Testis (tissue), 3 donors: ENCODE data around the gene ST3GAL5. TPM values are rescaled to one million over a fixed set of nuclear protein-coding genes. Genes with fewer than 3 reads are reported as not detected.

ENCODE experiments used
- DNase-seq: peaks from one replicate; pipeline ENCODE4 v3.0.0-alpha.2; 2019
- H3K27ac ChIP-seq, 2 donors: fragments of 200-600 bp; sonication (generic); one replicate each; pipeline ENCODE4 v1.5.1; 2019
- H3K27me3 ChIP-seq: fragments of 200-600 bp; sonication (generic); one replicate; pipeline ENCODE4 v1.5.1; 2019
- H3K36me3 ChIP-seq: fragments of 200-600 bp; sonication (generic); one replicate; pipeline ENCODE4 v1.5.1; 2017; ENCODE audit warnings: low read depth; ENCODE audit errors: missing control alignments
- H3K4me1 ChIP-seq: fragments of 200-600 bp; sonication (generic); one replicate; pipeline ENCODE4 v1.5.1; 2019
- H3K4me3 ChIP-seq, 2 donors: fragments of 200-600 bp; sonication (generic); one replicate each; pipeline ENCODE4 v1.5.1; 2017 to 2019
- H3K9me3 ChIP-seq: fragments of 200-600 bp; sonication (generic); one replicate; pipeline ENCODE4 v1.5.1; 2017
- POLR2A ChIP-seq: fragments of 450-650 bp; IDR thresholded peaks from one replicate; pipeline ENCODE4 v1.6.1; 2017; ENCODE audit warnings: antibody characterized with exemption, mild to moderate bottlenecking, moderate library complexity
- WGBS, 2 donors: methylation state at CpG; one replicate each; pipeline ENCODE4 v1.1.5; 2018; 5-methylcytosine and 5-hydroxymethylcytosine counted together
- intact Hi-C: fragments of 100-400 bp; cut with DNase I; formaldehyde crosslinking; loops from one replicate; pipeline ENCODE4 v1.15.1; 2023; ENCODE audit warnings: low total_unique reads
- polyA plus RNA-seq: library from polyadenylated mRNA; stranded (reverse); fragments of 350-450 nt; fragmentation: Illumina TruSeq; extraction: RNeasy Lipid Tissue Mini Kit (QIAGEN cat#74804); gene quantifications from one replicate; pipeline ENCODE4 v1.2.3, GENCODE V29; 2014; ENCODE audit warnings: low read depth, low replicate concordance; ENCODE audit not compliant: insufficient read depth
- total RNA-seq, 2 donors: library from RNA; depleted of rRNA; stranded (reverse); fragments of >200 nt; gene quantifications; one replicate each; pipeline ENCODE4 v1.2.3, GENCODE V29; 2016
- TF ChIP-seq, protein P1 (sequence below), 3 experiments: fragments of 450-650 bp in 2 of 3; fragments of 200-600 bp in 1 of 3; sonication (generic) in 1 of 3; IDR thresholded peaks; one replicate each; pipeline ENCODE4 v1.5.1; 2016 to 2019; ENCODE audit warnings: antibody characterized with exemption in 3 of 3, mild to moderate bottlenecking in 2 of 3, moderate library complexity in 1 of 3

ST3GAL5 gene
- total and polyA plus RNA-seq, 3 donors from 2014 or later = 38.3 to 60.0 (median 48.2) TPM

DNA sequence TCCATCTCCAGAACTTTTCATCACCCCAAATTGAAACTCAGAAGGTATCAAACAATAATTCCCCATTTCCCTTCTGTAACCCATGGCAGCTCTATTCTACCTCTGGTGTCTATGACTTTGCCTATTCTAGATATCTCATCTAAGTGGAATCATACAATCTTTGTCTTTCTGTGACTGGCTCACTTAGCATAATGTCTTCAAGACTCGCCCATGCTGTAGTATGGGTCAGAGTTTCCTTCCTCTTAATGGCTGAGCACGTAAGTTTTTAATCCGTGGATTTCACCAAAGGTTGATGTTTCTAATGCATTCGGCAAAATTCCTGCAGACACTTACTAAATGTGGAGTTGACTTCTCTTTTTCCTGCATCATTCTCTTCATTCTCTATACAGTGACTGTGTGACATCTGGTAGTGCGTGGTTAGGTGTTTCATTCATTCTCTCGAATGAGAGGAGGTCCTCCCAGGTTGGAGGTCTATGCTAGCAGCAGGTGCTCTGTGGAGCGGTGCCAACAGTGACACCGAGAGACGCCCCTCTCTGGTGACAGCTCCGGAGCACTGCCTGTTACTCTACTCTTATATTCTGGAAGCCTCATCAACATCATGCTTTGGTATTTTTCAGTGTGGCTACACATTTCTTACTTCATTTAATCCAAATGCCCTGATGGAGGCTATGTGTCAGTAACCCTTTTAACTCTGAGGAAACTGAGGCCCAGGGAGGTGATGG, 84.9 kb downstream of the ST3GAL5 start:
- WGBS, 2 donors = 88 to 89% methylated on average over 10 of the region's 10 CpGs
- Histone ChIP-seq H3K4me1 (no peaks in the 10 kb centered on the region), H3K27ac (no peak overlapping the region), H3K4me3 (no peak overlapping the region), H3K27me3 (no peaks in the 10 kb centered on the region), H3K36me3 (no peaks in the 10 kb centered on the region), H3K9me3 (no peaks in the 10 kb centered on the region)
- intact Hi-C loops = no loop called here
- no peak for DNase-seq
- TF ChIP-seq POLR2A = no peak
- TF ChIP-seq, protein P1, sequence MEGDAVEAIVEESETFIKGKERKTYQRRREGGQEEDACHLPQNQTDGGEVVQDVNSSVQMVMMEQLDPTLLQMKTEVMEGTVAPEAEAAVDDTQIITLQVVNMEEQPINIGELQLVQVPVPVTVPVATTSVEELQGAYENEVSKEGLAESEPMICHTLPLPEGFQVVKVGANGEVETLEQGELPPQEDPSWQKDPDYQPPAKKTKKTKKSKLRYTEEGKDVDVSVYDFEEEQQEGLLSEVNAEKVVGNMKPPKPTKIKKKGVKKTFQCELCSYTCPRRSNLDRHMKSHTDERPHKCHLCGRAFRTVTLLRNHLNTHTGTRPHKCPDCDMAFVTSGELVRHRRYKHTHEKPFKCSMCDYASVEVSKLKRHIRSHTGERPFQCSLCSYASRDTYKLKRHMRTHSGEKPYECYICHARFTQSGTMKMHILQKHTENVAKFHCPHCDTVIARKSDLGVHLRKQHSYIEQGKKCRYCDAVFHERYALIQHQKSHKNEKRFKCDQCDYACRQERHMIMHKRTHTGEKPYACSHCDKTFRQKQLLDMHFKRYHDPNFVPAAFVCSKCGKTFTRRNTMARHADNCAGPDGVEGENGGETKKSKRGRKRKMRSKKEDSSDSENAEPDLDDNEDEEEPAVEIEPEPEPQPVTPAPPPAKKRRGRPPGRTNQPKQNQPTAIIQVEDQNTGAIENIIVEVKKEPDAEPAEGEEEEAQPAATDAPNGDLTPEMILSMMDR (IDR thresholded peaks at IDR 0.05) = no peak

DNA sequence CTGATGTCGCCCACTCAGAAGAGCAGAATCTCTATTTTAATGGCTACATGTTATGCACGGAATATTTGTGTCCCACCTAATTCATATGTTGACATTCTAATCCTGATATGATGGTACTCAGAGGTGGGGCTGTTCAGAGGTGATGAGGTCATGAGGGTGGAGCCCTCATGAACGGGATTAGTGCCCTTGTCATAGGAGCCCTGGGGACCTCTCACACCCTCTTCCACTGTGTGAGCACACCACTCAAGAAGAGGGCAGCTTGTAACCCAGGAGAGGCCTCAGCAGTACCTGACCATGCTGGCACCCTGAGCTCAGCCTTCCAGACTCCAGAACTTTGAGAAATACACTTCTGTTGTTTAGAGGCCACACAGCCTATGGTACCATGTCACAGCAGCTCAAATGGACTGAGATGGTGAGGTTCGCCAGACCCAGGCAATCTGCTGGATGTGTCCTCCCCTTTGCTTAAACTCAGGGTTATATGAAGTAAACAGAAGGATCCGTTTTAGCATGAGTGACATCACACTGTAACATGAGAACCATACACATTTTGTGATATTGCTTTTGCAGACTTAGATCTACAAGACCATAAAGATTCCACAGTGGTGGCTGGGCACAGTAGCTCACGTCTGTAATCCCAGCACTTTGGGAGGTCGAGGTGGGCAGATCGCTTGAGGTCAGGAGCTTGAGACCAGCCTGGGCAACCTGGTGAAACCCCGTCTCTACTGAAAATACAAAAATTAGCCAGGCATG, 86.3 kb downstream of the ST3GAL5 start:
- Histone ChIP-seq H3K27me3 (no peaks in the 10 kb centered on the region), H3K4me1 (no peaks in the 10 kb centered on the region), H3K9me3 (no peaks in the 10 kb centered on the region), H3K27ac (no peak overlapping the region), H3K36me3 (no peaks in the 10 kb centered on the region), H3K4me3 (no peak overlapping the region)
- TF ChIP-seq, protein P1 (IDR thresholded peaks at IDR 0.05) = no peak
- peak; percentile 4 for DNase-seq
- intact Hi-C loops = no loop called here
- WGBS, 2 donors = 87 to 91% methylated on average over 9 of the region's 9 CpGs

DNA sequence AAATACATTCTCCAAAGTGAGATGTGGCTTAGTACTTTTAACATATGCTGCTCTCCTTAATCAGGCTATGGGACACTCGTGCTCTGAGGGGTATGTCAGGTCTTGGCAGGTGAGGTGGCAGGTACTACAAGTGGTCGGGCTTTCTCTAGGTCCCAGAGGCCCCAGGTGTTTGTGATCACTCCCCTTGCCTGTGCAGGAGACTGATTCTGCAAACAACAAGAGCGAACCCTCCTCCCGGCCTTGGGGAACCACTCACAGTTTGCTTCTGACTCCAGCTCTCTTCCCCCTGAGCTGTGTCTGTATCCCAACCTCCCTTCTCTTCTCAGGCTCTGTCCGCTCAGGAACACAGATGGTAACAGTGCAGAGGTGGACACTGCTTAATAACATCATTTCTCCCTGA, 86.9 kb downstream of the ST3GAL5 start:
- H3K27me3 ChIP-seq = no peaks in the 10 kb centered on the region
- H3K9me3 ChIP-seq = no peaks in the 10 kb centered on the region
- no peak for TF ChIP-seq POLR2A
- TF ChIP-seq, protein P1 (IDR thresholded peaks at IDR 0.05) = no peak
- H3K27ac ChIP-seq = no peak overlapping the region
- WGBS, 2 donors = 87 to 100% methylated on average over 5 of the region's 5 CpGs
- DNase-seq = peak; percentile 11
- intact Hi-C loops = no loop called here
- peaks cover 2% of the 10 kb centered on the region for H3K4me1 ChIP-seq
- H3K36me3 ChIP-seq = no peaks in the 10 kb centered on the region
- H3K4me3 ChIP-seq = no peak overlapping the region

DNA sequence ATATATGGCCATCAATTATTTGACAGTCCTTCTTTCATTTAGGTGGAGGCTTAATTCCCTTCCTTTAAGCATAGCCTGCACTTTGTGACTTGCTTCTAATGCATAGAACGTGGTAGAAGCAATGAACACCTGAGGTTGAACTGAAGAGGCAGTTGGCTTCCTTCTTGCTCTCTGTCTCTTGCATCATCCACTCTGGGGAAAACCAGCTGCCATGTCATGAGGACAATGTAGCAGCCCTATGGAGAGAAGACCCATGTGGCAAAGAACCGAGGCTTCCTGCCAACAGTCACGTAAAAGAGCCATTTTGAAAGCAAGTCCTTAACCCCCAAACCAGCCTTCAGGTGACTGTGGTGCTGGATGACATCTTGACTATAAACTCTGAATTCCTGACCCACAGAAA, 88.2 kb downstream of the ST3GAL5 start:
- TF ChIP-seq POLR2A = no peak
- TF ChIP-seq, protein P1 (IDR thresholded peaks at IDR 0.05) = no peak
- DNase-seq = no peak
- 79 to 90% methylated on average over 3 of the region's 3 CpGs for WGBS, 2 donors
- no peaks in the 10 kb centered on the region for H3K9me3 ChIP-seq
- no peaks in the 10 kb centered on the region for H3K36me3 ChIP-seq
- H3K27ac ChIP-seq = no peak overlapping the region
- no peaks in the 10 kb centered on the region for H3K27me3 ChIP-seq
- intact Hi-C loops = no loop called here
- peaks cover 15% of the 10 kb centered on the region for H3K4me1 ChIP-seq
- no peak overlapping the region for H3K4me3 ChIP-seq
